Measurements from ENCODE around the gene CUBN. TPM values are rescaled to one million over a fixed set of nuclear protein-coding genes. Genes with fewer than 3 reads are reported as not detected.

The CUBN gene
- total and polyA plus RNA-seq, 9 of the 15 experiments (the other 6 are each of a cell fraction or from before 2014, with no cell fraction given) = 0.04 to 0.33 (median 0.09) TPM

DNA sequence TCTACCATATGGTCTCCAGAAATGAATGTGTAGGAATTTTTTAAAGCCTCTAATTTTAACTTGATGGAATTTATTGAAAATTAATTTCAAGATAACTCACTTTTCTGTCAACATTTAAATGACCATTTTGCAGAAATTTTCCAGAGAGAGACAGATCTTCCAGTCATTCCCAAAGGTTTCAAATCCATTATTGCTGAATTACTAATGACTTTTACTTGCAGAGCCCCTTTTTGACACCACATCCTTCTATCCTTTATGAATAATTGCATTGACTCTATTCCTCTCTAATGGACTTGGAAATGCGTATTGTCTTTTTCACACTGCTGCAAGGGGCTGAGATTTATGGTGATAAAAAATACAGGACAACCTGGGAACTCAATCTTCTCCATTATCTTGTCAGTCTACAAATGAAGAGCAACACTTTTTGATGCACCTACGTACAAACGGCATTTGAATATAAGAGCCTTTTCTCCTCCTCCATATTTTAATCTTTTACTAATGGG, 42.7 kb downstream of the CUBN start:
- ChIA-PET POLR2A (interaction anchor here (0.6 kb wide), 1 partner anchor 1779 kb away, joined by 3 read pairs; no protein-coding TSS in a partner anchor), CTCF (ENCODE audit: low intra/inter-chr PET ratio) (interaction anchor here (0.7 kb wide), 1 partner anchor 22 kb away, joined by 3 read pairs; no protein-coding TSS in a partner anchor)
- intact Hi-C loops (cut with micrococcal nuclease) (no loop called here), in situ Hi-C loops (cut with MboI) (no loop called here)
- H3K9ac ChIP-seq (ENCODE audit: insufficient read depth in 1 of 2, low read depth in 2 of 2, low read length in 2 of 2) = no peak overlapping the region
- H3K4me2 ChIP-seq (ENCODE audit: insufficient read depth, low read length) = no peak overlapping the region
- no peak overlapping the region for H3K4me3 ChIP-seq
- no peaks in the 10 kb centered on the region for H3K9me3 ChIP-seq (replicated peaks; ENCODE audit: control insufficient read depth, insufficient read depth, low read depth, low read length)
- no peak overlapping the region for H2AFZ ChIP-seq (ENCODE audit: low read depth, low read length)
- H3K79me2 ChIP-seq (ENCODE audit: control insufficient read depth, insufficient read depth, low read length) = no peaks in the 10 kb centered on the region
- FAIRE-seq (no peak), ATAC-seq (no peak), DNase-seq (ENCODE audit: extremely low read depth in 1 of 4, low spot score in 3 of 4) (no peak)
- H4K20me1 ChIP-seq (replicated peaks; ENCODE audit: control insufficient read depth, insufficient read depth, low read length) = no peaks in the 10 kb centered on the region
- 47% methylated on average over 3 of the region's 3 CpGs for WGBS (ENCODE audit: insufficient coverage, low coverage, missing lambda C conversion rate)
- H3K9me1 ChIP-seq (ENCODE audit: control insufficient read depth, insufficient read depth, low read length) = no peaks in the 10 kb centered on the region
- no TSS peak for BruUV-seq (replicated peaks)
- H3K27ac ChIP-seq (ENCODE audit: extremely low read depth, low read depth, low read length) = no peak overlapping the region
- H3K36me3 ChIP-seq (ENCODE audit: control insufficient read depth, insufficient read depth, low read length) = no peaks in the 10 kb centered on the region
- no peaks in the 10 kb centered on the region for H3K27me3 ChIP-seq (ENCODE audit: control insufficient read depth in 2 of 2, insufficient read depth in 2 of 2, low read length in 2 of 2)
- H3K4me1 ChIP-seq (replicated peaks in 1 of 2; ENCODE audit: control insufficient read depth in 2 of 2, insufficient read depth in 2 of 2, low read length in 2 of 2) = no peaks in the 10 kb centered on the region
- TF ChIP-seq, protein P1, sequence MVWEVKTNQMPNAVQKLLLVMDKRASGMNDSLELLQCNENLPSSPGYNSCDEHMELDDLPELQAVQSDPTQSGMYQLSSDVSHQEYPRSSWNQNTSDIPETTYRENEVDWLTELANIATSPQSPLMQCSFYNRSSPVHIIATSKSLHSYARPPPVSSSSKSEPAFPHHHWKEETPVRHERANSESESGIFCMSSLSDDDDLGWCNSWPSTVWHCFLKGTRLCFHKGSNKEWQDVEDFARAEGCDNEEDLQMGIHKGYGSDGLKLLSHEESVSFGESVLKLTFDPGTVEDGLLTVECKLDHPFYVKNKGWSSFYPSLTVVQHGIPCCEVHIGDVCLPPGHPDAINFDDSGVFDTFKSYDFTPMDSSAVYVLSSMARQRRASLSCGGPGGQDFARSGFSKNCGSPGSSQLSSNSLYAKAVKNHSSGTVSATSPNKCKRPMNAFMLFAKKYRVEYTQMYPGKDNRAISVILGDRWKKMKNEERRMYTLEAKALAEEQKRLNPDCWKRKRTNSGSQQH (CRISPR knock-in tag; IDR thresholded peaks at IDR 0.05) = no peak
- TF ChIP-seq XRCC4 (IDR thresholded peaks at IDR 0.05; ENCODE audit: extremely low read depth, insufficient read depth, insufficient read length) (no peak), HDAC1 (IDR thresholded peaks at IDR 0.05) (no peak), NCOR1 (IDR thresholded peaks at IDR 0.05) (no peak), CXXC5 (CRISPR knock-in tag; IDR thresholded peaks at IDR 0.05) (no peak), NCOA4 (IDR thresholded peaks at IDR 0.05; ENCODE audit: partially characterized antibody) (no peak), MEF2A (IDR thresholded peaks at IDR 0.05; ENCODE audit: control insufficient read depth, low read depth, low read length) (no peak), GTF2F1 (IDR thresholded peaks at IDR 0.05; ENCODE audit: low read depth, low read length) (no peak)
- TF ChIP-seq, protein P2, sequence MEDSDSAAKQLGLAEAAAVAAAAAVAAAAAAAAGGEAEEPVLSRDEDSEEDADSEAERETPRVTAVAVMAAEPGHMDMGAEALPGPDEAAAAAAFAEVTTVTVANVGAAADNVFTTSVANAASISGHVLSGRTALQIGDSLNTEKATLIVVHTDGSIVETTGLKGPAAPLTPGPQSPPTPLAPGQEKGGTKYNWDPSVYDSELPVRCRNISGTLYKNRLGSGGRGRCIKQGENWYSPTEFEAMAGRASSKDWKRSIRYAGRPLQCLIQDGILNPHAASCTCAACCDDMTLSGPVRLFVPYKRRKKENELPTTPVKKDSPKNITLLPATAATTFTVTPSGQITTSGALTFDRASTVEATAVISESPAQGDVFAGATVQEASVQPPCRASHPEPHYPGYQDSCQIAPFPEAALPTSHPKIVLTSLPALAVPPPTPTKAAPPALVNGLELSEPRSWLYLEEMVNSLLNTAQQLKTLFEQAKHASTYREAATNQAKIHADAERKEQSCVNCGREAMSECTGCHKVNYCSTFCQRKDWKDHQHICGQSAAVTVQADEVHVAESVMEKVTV (CRISPR knock-in tag; IDR thresholded peaks at IDR 0.05) = no peak
- TF ChIP-seq, protein P3, sequence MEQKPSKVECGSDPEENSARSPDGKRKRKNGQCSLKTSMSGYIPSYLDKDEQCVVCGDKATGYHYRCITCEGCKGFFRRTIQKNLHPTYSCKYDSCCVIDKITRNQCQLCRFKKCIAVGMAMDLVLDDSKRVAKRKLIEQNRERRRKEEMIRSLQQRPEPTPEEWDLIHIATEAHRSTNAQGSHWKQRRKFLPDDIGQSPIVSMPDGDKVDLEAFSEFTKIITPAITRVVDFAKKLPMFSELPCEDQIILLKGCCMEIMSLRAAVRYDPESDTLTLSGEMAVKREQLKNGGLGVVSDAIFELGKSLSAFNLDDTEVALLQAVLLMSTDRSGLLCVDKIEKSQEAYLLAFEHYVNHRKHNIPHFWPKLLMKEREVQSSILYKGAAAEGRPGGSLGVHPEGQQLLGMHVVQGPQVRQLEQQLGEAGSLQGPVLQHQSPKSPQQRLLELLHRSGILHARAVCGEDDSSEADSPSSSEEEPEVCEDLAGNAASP (IDR thresholded peaks at IDR 0.05) = no peak

Measured in K562 (cell line).